ENCODE measurements around the gene TSPAN9. TPM values are rescaled to one million over a fixed set of nuclear protein-coding genes. Genes with fewer than 3 reads are reported as not detected.

Gene TSPAN9
- total RNA-seq, 1 donor from 2014 or later, result 0.48 TPM

DNA sequence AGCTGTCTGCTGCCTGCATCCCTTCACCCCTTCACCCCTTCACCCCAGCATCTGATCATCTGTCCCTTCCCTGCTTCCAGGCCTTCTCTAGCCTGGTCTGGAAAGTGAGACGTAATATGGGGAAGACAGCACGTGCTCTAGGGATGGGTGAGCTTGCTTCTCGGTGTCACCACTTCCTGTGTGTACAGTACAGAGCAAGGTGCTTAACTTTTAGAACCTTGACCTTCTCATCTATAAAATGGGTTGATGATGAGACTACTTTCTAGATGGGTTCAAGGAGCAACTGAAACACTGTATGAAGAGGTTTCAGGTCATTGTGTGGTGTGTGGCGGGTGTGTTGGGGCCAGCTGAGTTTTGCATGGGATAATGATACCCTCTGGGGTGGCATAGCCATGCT lies 140.5 kb downstream of the TSPAN9 start:
- no peak for DNase-seq (ENCODE audit: low spot score)
- no peak overlapping the region for H3K27ac Mint-ChIP-seq
- no peaks in the 10 kb centered on the region for H3K36me3 Mint-ChIP-seq (ENCODE audit: low read depth)
- H3K9me3 Mint-ChIP-seq, result no peaks in the 10 kb centered on the region
- H3K4me1 Mint-ChIP-seq (ENCODE audit: low read depth), result no peaks in the 10 kb centered on the region
- H3K4me3 Mint-ChIP-seq (ENCODE audit: low read depth), result no peak overlapping the region
- intact Hi-C loops (cut with micrococcal nuclease), result no loop called here
- H3K27me3 Mint-ChIP-seq (ENCODE audit: low read depth), result no peaks in the 10 kb centered on the region

DNA sequence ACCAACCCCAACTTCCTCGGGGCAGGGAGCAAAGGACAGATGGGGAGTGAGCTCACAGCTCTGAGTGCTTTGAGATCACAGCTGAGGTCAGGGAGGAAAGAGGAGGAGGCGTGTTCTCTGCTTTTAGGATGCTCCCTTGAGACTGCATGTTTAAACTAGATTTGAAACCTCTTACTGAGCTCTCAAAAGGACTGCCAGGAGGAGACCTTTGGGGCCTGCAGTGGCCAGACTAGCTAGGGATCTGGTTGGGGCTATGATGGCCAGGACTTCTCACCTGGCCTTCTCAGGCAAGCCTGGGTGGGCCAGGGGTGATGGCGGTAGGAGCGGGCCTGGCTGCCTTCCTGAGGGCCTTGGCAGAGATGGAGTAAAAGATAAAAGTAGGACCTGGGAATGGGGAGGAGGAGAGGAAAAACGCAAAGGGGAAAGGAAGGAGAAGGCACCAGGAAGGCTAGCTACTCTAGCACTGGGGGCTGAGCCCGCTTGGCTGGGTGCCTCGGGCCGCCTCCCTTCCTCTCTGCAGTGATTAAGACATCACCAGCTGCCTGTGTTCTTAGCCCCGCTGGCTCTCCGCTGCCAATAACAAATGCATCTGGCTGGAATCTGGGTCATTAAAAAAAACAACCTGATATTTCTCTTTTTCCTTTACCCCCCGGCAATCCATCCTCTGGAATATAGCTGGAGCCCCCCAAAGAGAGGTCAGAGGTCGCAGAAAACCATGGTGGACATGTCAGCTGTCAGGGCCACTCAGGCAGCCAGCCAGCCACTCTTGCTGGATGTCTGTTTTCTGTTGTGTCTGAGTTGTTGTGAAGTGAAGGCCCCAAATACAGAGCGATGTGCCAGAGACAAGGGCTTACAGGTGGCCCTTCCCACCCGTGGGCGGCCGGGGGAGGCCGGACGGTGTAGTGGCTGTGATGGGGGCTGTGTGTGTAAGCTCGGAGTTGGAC lies 141.3 kb downstream of the TSPAN9 start:
- no peaks in the 10 kb centered on the region for H3K9me3 Mint-ChIP-seq
- H3K27ac Mint-ChIP-seq, result no peak overlapping the region
- no peak overlapping the region for H3K4me3 Mint-ChIP-seq (ENCODE audit: low read depth)
- DNase-seq (ENCODE audit: low spot score), result no peak
- no peaks in the 10 kb centered on the region for H3K27me3 Mint-ChIP-seq (ENCODE audit: low read depth)
- H3K4me1 Mint-ChIP-seq (ENCODE audit: low read depth), result no peaks in the 10 kb centered on the region
- no peaks in the 10 kb centered on the region for H3K36me3 Mint-ChIP-seq (ENCODE audit: low read depth)
- intact Hi-C loops (cut with micrococcal nuclease), result no loop called here

DNA sequence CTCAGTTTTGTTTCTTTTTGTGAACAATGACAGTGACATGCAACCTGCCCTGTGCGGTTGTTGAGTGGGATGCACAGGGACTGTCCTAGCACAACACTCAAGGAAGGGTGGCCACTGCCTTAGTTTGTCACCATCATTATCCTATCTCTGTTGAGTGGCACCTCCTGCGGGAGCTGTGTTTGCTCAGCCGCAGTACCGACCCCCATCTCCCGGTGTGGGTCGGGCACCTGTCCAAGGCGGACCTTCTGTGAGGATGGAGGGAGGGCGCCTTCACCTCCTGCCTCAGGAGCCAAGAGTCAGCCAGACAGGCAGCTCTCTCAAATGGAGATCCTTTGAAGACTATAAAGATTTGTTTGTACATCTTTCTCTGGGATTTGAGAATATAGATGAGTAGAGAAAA lies 142.1 kb downstream of the TSPAN9 start:
- H3K27ac Mint-ChIP-seq, result no peak overlapping the region
- no peaks in the 10 kb centered on the region for H3K4me1 Mint-ChIP-seq (ENCODE audit: low read depth)
- no peaks in the 10 kb centered on the region for H3K27me3 Mint-ChIP-seq (ENCODE audit: low read depth)
- intact Hi-C loops (cut with micrococcal nuclease), result no loop called here
- no peaks in the 10 kb centered on the region for H3K36me3 Mint-ChIP-seq (ENCODE audit: low read depth)
- H3K9me3 Mint-ChIP-seq, result no peaks in the 10 kb centered on the region
- no peak overlapping the region for H3K4me3 Mint-ChIP-seq (ENCODE audit: low read depth)
- no peak for DNase-seq (ENCODE audit: low spot score)

GRCh38 chr12:3220382-3221321 lies 143.5 kb downstream of the TSPAN9 start:
- no peaks in the 10 kb centered on the region for H3K9me3 Mint-ChIP-seq
- intact Hi-C loops (cut with micrococcal nuclease), result no loop called here
- H3K4me1 Mint-ChIP-seq (ENCODE audit: low read depth), result no peaks in the 10 kb centered on the region
- H3K4me3 Mint-ChIP-seq (ENCODE audit: low read depth), result no peak overlapping the region
- no peaks in the 10 kb centered on the region for H3K36me3 Mint-ChIP-seq (ENCODE audit: low read depth)
- DNase-seq (ENCODE audit: low spot score), result no peak
- H3K27me3 Mint-ChIP-seq (ENCODE audit: low read depth), result no peaks in the 10 kb centered on the region
- H3K27ac Mint-ChIP-seq, result no peak overlapping the region

GRCh38 chr12:3222306-3222705 lies 145.1 kb downstream of the TSPAN9 start:
- Mint-ChIP-seq H3K4me3 (ENCODE audit: low read depth) (no peak overlapping the region), H3K27me3 (ENCODE audit: low read depth) (no peaks in the 10 kb centered on the region), H3K9me3 (no peaks in the 10 kb centered on the region), H3K27ac (no peak overlapping the region), H3K36me3 (ENCODE audit: low read depth) (no peaks in the 10 kb centered on the region), H3K4me1 (ENCODE audit: low read depth) (no peaks in the 10 kb centered on the region)
- intact Hi-C loops (cut with micrococcal nuclease), result no loop called here
- DNase-seq (ENCODE audit: low spot score), result no peak

- Mint-ChIP-seq H3K27ac (no peak overlapping the region), H3K9me3 (no peaks in the 10 kb centered on the region), H3K36me3 (ENCODE audit: low read depth) (no peaks in the 10 kb centered on the region), H3K27me3 (ENCODE audit: low read depth) (no peaks in the 10 kb centered on the region), H3K4me1 (ENCODE audit: low read depth) (no peaks in the 10 kb centered on the region), H3K4me3 (ENCODE audit: low read depth) (no peak overlapping the region)
- intact Hi-C loops (cut with micrococcal nuclease), result no loop called here
- no peak for DNase-seq (ENCODE audit: low spot score)
Observed at GRCh38 chr12:3222979-3223378, 145.8 kb downstream of the TSPAN9 start.

GRCh38 chr12:3223601-3224529 lies 146.7 kb downstream of the TSPAN9 start:
- no peak overlapping the region for H3K4me3 Mint-ChIP-seq (ENCODE audit: low read depth)
- H3K36me3 Mint-ChIP-seq (ENCODE audit: low read depth), result no peaks in the 10 kb centered on the region
- no peaks in the 10 kb centered on the region for H3K27me3 Mint-ChIP-seq (ENCODE audit: low read depth)
- no peak for DNase-seq (ENCODE audit: low spot score)
- H3K4me1 Mint-ChIP-seq (ENCODE audit: low read depth), result no peaks in the 10 kb centered on the region
- H3K9me3 Mint-ChIP-seq, result no peaks in the 10 kb centered on the region
- intact Hi-C loops (cut with micrococcal nuclease), result no loop called here
- H3K27ac Mint-ChIP-seq, result no peak overlapping the region

- Mint-ChIP-seq H3K9me3 (no peaks in the 10 kb centered on the region), H3K27ac (no peak overlapping the region), H3K4me1 (ENCODE audit: low read depth) (no peaks in the 10 kb centered on the region), H3K27me3 (ENCODE audit: low read depth) (no peaks in the 10 kb centered on the region), H3K36me3 (ENCODE audit: low read depth) (no peaks in the 10 kb centered on the region), H3K4me3 (ENCODE audit: low read depth) (no peak overlapping the region)
- DNase-seq (ENCODE audit: low spot score), result no peak
- intact Hi-C loops (cut with micrococcal nuclease), result no loop called here
Observed at GRCh38 chr12:3224530-3224903, 147.3 kb downstream of the TSPAN9 start.

- Mint-ChIP-seq H3K27ac (no peak overlapping the region), H3K4me1 (ENCODE audit: low read depth) (no peaks in the 10 kb centered on the region), H3K27me3 (ENCODE audit: low read depth) (no peaks in the 10 kb centered on the region), H3K4me3 (ENCODE audit: low read depth) (no peak overlapping the region), H3K9me3 (no peaks in the 10 kb centered on the region), H3K36me3 (ENCODE audit: low read depth) (no peaks in the 10 kb centered on the region)
- intact Hi-C loops (cut with micrococcal nuclease), result no loop called here
- DNase-seq (ENCODE audit: low spot score), result no peak
Observed at GRCh38 chr12:3225154-3225795, 148.1 kb downstream of the TSPAN9 start.

DNA sequence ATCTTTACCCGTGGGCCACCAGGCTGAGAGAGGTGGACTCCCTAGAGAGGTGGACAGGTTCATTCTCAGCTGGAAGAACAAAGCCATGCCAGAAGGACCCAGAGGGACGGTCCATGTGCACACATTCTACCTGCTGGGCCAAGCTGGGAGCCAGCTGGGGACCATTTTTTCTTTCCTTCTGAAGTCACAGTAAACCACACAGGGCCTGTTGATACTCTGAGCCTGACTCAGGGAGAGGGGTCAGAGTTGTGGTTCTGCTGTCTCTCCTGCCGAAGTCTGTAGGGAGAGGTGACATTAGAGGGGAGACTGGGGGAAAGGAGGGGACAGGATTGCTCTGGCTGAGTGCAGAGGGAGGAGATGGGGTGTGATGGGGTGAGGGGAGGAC lies 148.6 kb downstream of the TSPAN9 start:
- no peak for DNase-seq (ENCODE audit: low spot score)
- Mint-ChIP-seq H3K4me3 (ENCODE audit: low read depth) (no peak overlapping the region), H3K4me1 (ENCODE audit: low read depth) (no peaks in the 10 kb centered on the region), H3K9me3 (no peaks in the 10 kb centered on the region), H3K27ac (no peak overlapping the region), H3K36me3 (ENCODE audit: low read depth) (no peaks in the 10 kb centered on the region), H3K27me3 (ENCODE audit: low read depth) (no peaks in the 10 kb centered on the region)
- intact Hi-C loops (cut with micrococcal nuclease), result no loop called here

GRCh38 chr12:3226264-3226663 lies 149.1 kb downstream of the TSPAN9 start:
- Mint-ChIP-seq H3K4me3 (ENCODE audit: low read depth) (no peak overlapping the region), H3K9me3 (no peaks in the 10 kb centered on the region), H3K27ac (no peak overlapping the region), H3K4me1 (ENCODE audit: low read depth) (no peaks in the 10 kb centered on the region), H3K27me3 (ENCODE audit: low read depth) (no peaks in the 10 kb centered on the region), H3K36me3 (ENCODE audit: low read depth) (no peaks in the 10 kb centered on the region)
- intact Hi-C loops (cut with micrococcal nuclease), result no loop called here
- DNase-seq (ENCODE audit: low spot score), result no peak
